Body of pancreas (tissue), 4 donors: ENCODE data around the gene KCNG4. TPM values are rescaled to one million over a fixed set of nuclear protein-coding genes. Genes with fewer than 3 reads are reported as not detected.

Source experiments
- ATAC-seq: fragments of 150-250 bp; one replicate; pipeline ENCODE4 v1.9.1; 2016
- DNase-seq, 4 donors: peaks; one replicate each; pipeline ENCODE4 v3.0.0-alpha.2; 2019
- H3K27ac ChIP-seq, 4 donors: fragments of 200-600 bp; sonication (generic); 1 replicate in 3 of 4; 2 replicates in 1 of 4; pipeline versions ENCODE4 v1.5.1 to v1.6.1; 2016 to 2019; ENCODE audit warnings: mild to moderate bottlenecking in 1 of 4, mixed read lengths in 1 of 4, moderate library complexity in 1 of 4
- H3K27me3 ChIP-seq, 2 donors: fragments of 200-600 bp; sonication (generic); one replicate each; pipeline ENCODE4 v1.6.0; 2016; ENCODE audit warnings: mild to moderate bottlenecking in 1 of 2
- H3K36me3 ChIP-seq, 2 donors: fragments of 200-600 bp; sonication (generic); replicated peaks in 1 of 2; 2 replicates each; pipeline ENCODE4 v1.5.1; 2016; ENCODE audit warnings: low read depth in 2 of 2; ENCODE audit not compliant: insufficient read depth in 1 of 2
- H3K4me1 ChIP-seq: fragments of 200-600 bp; sonication (generic); one replicate; pipeline ENCODE4 v1.6.0; 2016
- H3K4me3 ChIP-seq, 2 donors: fragments of 200-600 bp; sonication (generic); 1 replicate in 1 of 2; 2 replicates in 1 of 2; pipeline ENCODE4 v1.5.1; 2016 to 2019
- H3K9me3 ChIP-seq, 3 donors: fragments of 200-600 bp; sonication (generic); 1 replicate in 2 of 3; 2 replicates in 1 of 3; pipeline ENCODE4 v1.5.1; 2016
- CTCF ChIP-seq, 7 experiments: fragments of 450-650 bp in 4 of 7; fragments of 200-600 bp in 3 of 7; sonication (generic) in 3 of 7; IDR thresholded peaks; one replicate each; pipeline ENCODE4 v1.5.1; 2016 to 2019; ENCODE audit warnings: antibody characterized with exemption in 7 of 7
- POLR2A ChIP-seq, 3 donors: fragments of 450-650 bp; IDR thresholded peaks; one replicate each; pipeline ENCODE4 v1.6.1; 2016; ENCODE audit warnings: antibody characterized with exemption in 3 of 3, mild to moderate bottlenecking in 2 of 3
- WGBS, 2 donors: methylation state at CpG; one replicate each; pipeline ENCODE4 v1.1.5; 2017; 5-methylcytosine and 5-hydroxymethylcytosine counted together
- intact Hi-C: fragments of 100-400 bp; cut with DNase I; formaldehyde crosslinking; loops from one replicate; pipeline ENCODE4 v1.15.1; 2023
- small RNA-seq: library from RNA; depleted of rRNA; stranded (forward); fragments of <200 nt; gene quantifications from one replicate; pipeline ENCODE3, GENCODE V24; 2016
- total RNA-seq, 2 donors: library from RNA; depleted of rRNA; stranded (reverse); fragments of >200 nt; gene quantifications; one replicate each; pipeline ENCODE4 v1.1.0, GENCODE V29; 2016

The KCNG4 gene
- total RNA-seq, 2 donors from 2014 or later, result not detected

GRCh38 chr16:84169765-84170310 is 70.0 kb downstream of the KCNG4 start:
- no peak for TF ChIP-seq POLR2A (IDR thresholded peaks at IDR 0.05)
- TF ChIP-seq CTCF (IDR thresholded peaks at IDR 0.05), result no peak
- Histone ChIP-seq H3K27me3 (no peaks in the 10 kb centered on the region), H3K9me3 (no peaks in the 10 kb centered on the region), H3K4me1 (no peaks in the 10 kb centered on the region), H3K36me3 (no peaks in the 10 kb centered on the region), H3K27ac (no peak overlapping the region), H3K4me3 (no peak overlapping the region)
- intact Hi-C loops, result no loop called here
- WGBS, 2 donors, result 57 to 72% methylated on average over 9 to 11 of the region's 11 CpGs
- DNase-seq (no peak), ATAC-seq (no peak)

Small RNA genes lying within 50 kb of the gene (small RNA-seq; reads per million reads assigned to genes)
- gene RNA5SP433, result not detected

Other genes with a start within 250 kb of the KCNG4 start
- gene SLC38A8, start 197.2 kb downstream of the KCNG4 start, total RNA-seq, result not detected
- gene MBTPS1, start 123.1 kb downstream of the KCNG4 start, total RNA-seq, result 10 to 100 TPM; 58.9 to 75.5 TPM
- 1 to 10 TPM; 6.3 to 8.0 TPM for gene HSDL1, start 94.8 kb downstream of the KCNG4 start, total RNA-seq
- 1 to 10 TPM in 1 of 2 donors, under 1 TPM in 1; 0.99 to 1.3 TPM for gene DNAAF1, start 94.7 kb downstream of the KCNG4 start, total RNA-seq
- gene TAF1C, start 53.0 kb downstream of the KCNG4 start, total RNA-seq, result 10 to 100 TPM; 33.5 to 80.8 TPM
- gene ADAD2, start 48.9 kb downstream of the KCNG4 start, total RNA-seq, result 1 to 10 TPM in 1 of 2 donors, not detected in 1; 4.0 TPM
- 1 to 10 TPM in 1 of 2 donors, under 1 TPM in 1; 0.78 to 2.3 TPM for gene WFDC1, start 54.9 kb upstream of the KCNG4 start, total RNA-seq
- 10 to 100 TPM in 1 of 2 donors, 1 to 10 TPM in 1; 2.1 to 18.1 TPM for gene ATP2C2, start 128.5 kb upstream of the KCNG4 start, total RNA-seq